Psoas muscle (tissue), 8 donors: ENCODE results near the gene OSBPL7. TPM values are rescaled to one million over a fixed set of nuclear protein-coding genes. Genes with fewer than 3 reads are reported as not detected.

ENCODE experiments used
- ATAC-seq, 4 donors: fragments of 200-7000 bp; cut with Tn5 transposase; one replicate each; pipeline ENCODE4 v1.9.1; 2020; ENCODE audit warnings: moderate library complexity in 3 of 4, mild to moderate bottlenecking in 2 of 4
- DNase-seq, 2 donors: peaks; one replicate each; pipeline ENCODE4 v3.0.0-alpha.2; 2020
- H3K27ac ChIP-seq: fragments of 200-600 bp; one replicate; pipeline ENCODE4 v1.8.0; 2022
- H3K27me3 ChIP-seq, 3 donors: fragments of 200-600 bp in 1 of 3; one replicate each; pipeline versions ENCODE4 v1.6.1 to v1.8.0; 2013 to 2022; ENCODE audit warnings: low read length in 2 of 3, mild to moderate bottlenecking in 2 of 3, moderate library complexity in 1 of 3; ENCODE audit not compliant: insufficient read depth in 3 of 3
- H3K36me3 ChIP-seq, 2 donors: fragments of 200-600 bp in 1 of 2; one replicate each; pipeline versions ENCODE4 v1.6.1 to v1.8.0; 2013 to 2022; ENCODE audit warnings: low read depth in 1 of 2, mild to moderate bottlenecking in 1 of 2, moderate library complexity in 1 of 2; ENCODE audit not compliant: insufficient read depth in 1 of 2
- H3K4me1 ChIP-seq: fragments of 200-600 bp; one replicate; pipeline ENCODE4 v1.8.0; 2022
- H3K4me3 ChIP-seq: fragments of 200-600 bp; one replicate; pipeline ENCODE4 v1.8.0; 2022; ENCODE audit warnings: mild to moderate bottlenecking
- H3K9me3 ChIP-seq: fragments of 200-600 bp; one replicate; pipeline ENCODE4 v1.8.0; 2022
- WGBS, 3 donors: extraction: QIAGEN DNeasy Blood & Tissue Kit; methylation state at CpG; one replicate each; pipeline versions ENCODE4 v1.1.6 to v1.1.7; 2013; 5-methylcytosine and 5-hydroxymethylcytosine counted together
- intact Hi-C, 2 donors: fragments of 100-400 bp; cut with DNase I; formaldehyde crosslinking; loops; one replicate each; pipeline versions ENCODE4 v1.11.0 to v1.14.2; 2022
- polyA plus RNA-seq, 3 donors: library from polyadenylated mRNA; stranded (reverse); fragments of 200-250 nt; gene quantifications; one replicate each; pipeline ENCODE4 v1.2.3, GENCODE V29; 2013
- total RNA-seq, 4 donors: library from RNA; stranded (reverse); fragmentation: NEBNext Ultra II Directional in 2 of 4; extraction: Animal tissue kit (Norgen Biotek cat#: 25700) in 2 of 4; gene quantifications; one replicate each; pipeline versions ENCODE4 v1.2.1 to v1.2.4, GENCODE V29; 2021 to 2023
- TF ChIP-seq, protein P1 (sequence below): fragments of 200-600 bp; IDR thresholded peaks from one replicate; pipeline ENCODE4 v1.8.0; 2022; ENCODE audit warnings: antibody characterized with exemption
- donor health status: healthy with polysubstance abuse.
- donor health status: DM: no; HTN: no; CAD: no; lungs with moderate emphysema.
- donor health status: Bipolar disorder and iron deficiency.
- donor health status: healthy.
- donor health status: DM: yes; HTN: yes; CAD: no.
- donor health status: DM: no; HTN: no; CAD: no.
- donor health status: DM: no; HTN: no; CAD: no.
- donor health status: DM: yes; HTN: yes; CAD: no.

The OSBPL7 gene
- total and polyA plus RNA-seq, 7 donors: 0.95 to 23.4 (median 2.6) TPM

DNA sequence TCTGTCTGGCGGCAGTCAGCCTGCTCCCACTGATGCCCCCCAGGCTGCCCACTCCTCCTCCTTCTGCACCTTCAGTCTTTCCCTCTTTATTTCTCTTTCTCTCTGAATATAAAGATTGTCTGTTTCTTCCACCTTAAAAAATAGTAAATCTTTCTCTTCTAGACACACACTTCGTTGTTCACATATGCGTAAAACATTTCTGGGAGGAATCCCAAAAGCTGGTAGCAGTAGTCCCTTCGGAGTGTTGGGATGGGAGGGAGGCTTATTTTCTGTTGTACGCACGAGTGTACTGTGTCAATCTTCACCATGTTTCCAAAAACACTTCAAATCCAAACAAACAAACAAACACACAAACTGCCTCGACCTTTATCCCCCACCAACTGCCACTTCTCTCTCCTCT, 9.9 kb downstream of the OSBPL7 start:
- Histone ChIP-seq H3K36me3 (peaks cover 0 to 93% of the 10 kb centered on the region in 2 donors), H3K27ac (peak overlapping the region; percentile 5)

DNA sequence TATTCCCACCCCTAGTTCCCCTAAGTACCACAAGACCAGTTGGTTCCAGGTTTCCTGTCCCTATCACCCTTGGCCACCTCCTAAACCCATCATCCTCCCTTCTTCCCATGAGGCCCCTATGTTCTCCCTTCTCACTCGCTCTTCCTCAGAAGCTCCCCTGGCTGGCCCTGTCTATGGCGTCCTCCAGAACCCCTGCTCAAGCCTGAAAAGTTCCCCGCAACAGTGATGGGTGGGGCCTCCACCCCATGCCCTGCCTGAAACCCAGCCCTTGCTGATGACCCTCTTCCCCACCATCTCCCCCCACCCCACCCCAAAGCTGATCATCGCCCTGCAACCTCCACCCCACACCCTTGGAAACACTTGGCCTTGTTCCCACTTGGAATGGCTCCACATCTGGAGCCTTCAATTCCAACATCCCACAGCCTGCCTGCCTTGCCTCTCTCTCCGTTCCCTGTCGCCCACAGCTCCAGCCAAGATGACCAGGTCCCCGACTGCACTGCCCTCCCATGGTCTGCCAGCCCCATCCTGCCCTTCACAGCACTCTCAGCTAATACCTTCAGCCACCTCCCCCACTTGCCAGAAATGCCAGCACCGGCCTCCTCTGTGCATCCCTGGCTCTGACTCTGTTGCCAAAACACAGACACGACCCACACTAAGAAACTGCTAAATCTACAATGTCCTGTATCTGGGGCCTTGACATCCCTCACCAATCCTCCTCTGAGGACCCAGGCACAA, 10.5 kb downstream of the OSBPL7 start:
- no peak for DNase-seq
- WGBS, 3 donors: 54 to 76% (median 56%) methylated on average over 9 of the region's 9 CpGs

More for the DNA sequence above, 9.9 kb downstream of the OSBPL7 start:
- WGBS, 3 donors: 62 to 82% (median 74%) methylated on average over 7 of the region's 7 CpGs
- Histone ChIP-seq H3K9me3 (no peaks in the 10 kb centered on the region), H3K4me1 (peaks cover 39% of the 10 kb centered on the region), H3K4me3 (no peak overlapping the region), H3K27me3 (no peaks in the 10 kb centered on the region)
- ATAC-seq (no peak), DNase-seq (no peak)
- TF ChIP-seq, protein P1, sequence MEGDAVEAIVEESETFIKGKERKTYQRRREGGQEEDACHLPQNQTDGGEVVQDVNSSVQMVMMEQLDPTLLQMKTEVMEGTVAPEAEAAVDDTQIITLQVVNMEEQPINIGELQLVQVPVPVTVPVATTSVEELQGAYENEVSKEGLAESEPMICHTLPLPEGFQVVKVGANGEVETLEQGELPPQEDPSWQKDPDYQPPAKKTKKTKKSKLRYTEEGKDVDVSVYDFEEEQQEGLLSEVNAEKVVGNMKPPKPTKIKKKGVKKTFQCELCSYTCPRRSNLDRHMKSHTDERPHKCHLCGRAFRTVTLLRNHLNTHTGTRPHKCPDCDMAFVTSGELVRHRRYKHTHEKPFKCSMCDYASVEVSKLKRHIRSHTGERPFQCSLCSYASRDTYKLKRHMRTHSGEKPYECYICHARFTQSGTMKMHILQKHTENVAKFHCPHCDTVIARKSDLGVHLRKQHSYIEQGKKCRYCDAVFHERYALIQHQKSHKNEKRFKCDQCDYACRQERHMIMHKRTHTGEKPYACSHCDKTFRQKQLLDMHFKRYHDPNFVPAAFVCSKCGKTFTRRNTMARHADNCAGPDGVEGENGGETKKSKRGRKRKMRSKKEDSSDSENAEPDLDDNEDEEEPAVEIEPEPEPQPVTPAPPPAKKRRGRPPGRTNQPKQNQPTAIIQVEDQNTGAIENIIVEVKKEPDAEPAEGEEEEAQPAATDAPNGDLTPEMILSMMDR: no peak
- intact Hi-C loops: no loop called here

DNA sequence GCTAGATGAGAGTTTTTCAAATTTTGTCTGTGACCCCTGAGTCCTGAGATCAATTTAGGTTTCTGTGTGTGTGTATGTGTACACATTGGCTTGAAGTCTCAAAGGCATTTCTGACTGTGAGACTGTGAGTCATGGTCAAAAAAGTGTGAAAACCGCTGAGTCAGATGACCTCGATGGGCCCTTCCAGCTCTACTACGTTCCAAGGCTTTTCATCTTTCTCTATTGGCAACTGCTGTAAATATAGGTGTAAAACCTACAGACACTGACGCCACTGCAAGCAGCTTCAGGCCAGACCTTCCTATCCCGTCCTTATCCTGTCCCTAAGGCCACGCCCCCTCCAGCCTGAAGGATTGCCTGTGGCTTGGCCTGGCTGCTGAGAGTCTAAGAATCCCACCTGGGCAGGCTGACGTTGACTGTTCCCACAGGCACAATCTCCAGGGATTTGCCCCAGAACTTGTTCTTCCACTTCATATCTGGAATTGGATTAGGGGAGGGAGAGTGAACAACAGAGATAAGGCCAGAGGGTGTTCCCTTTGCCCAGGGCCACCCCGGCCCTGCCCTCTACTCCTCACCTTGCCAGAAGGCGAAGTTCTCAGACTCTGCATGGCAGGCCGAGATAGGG, 11.3 kb downstream of the OSBPL7 start:
- WGBS, 3 donors: 54 to 77% (median 55%) methylated on average over 10 of the region's 10 CpGs
- Histone ChIP-seq H3K4me3 (no peak overlapping the region), H3K36me3 (peaks cover 0 to 81% of the 10 kb centered on the region in 2 donors), H3K27me3 (no peaks in the 10 kb centered on the region), H3K27ac (peak overlapping the region; percentile 92), H3K4me1 (peaks cover 48% of the 10 kb centered on the region), H3K9me3 (no peaks in the 10 kb centered on the region)
- intact Hi-C loops: no loop called here
- no peak for DNase-seq
- peak; percentile 33 to 57 (median 38) for ATAC-seq
- TF ChIP-seq, protein P1: no peak

More for the DNA sequence above, 10.5 kb downstream of the OSBPL7 start:
- Histone ChIP-seq H3K36me3 (peaks cover 0 to 88% of the 10 kb centered on the region in 2 donors), H3K4me3 (no peak overlapping the region), H3K4me1 (peaks cover 43% of the 10 kb centered on the region), H3K9me3 (no peaks in the 10 kb centered on the region), H3K27ac (peak overlapping the region; percentile 92), H3K27me3 (no peaks in the 10 kb centered on the region)
- TF ChIP-seq, protein P1: no peak
- intact Hi-C loops: no loop called here
- ATAC-seq: no peak

DNA sequence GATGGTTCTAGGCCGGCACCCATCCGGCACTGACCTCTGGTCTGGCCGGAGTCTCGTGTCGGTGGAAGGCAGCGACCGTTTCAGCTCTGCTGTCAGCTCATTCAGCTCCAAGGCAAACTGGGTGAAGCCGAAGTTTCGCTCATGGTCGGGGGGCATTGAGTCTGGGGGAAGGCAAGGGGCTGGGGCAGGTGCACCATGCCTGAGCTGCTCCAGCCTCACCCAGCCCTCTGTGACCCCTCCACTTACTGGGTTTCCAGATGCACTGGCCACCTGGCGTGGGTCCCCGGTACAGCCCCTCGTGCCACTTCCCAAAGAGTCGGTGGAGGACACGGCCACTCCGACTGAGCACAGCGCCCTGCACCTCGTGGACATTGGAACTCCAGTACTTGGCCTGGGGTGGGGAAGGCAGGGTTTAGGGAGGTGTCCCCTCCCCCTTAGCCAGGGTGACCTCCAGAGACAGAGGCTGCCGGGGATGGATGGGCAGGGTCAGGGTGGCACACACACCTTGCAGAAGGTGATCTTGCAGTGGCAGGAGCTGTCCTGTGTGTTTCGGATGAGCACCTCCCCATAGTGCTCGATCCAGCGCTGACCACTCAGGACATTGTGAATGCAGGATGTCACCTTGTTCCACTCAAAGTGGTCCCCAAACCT, 12.6 kb downstream of the OSBPL7 start:
- Histone ChIP-seq H3K36me3 (peaks cover 0 to 67% of the 10 kb centered on the region in 2 donors), H3K9me3 (no peaks in the 10 kb centered on the region), H3K27ac (peak overlapping the region; percentile 92), H3K4me1 (peaks cover 48% of the 10 kb centered on the region), H3K4me3 (no peak overlapping the region), H3K27me3 (no peaks in the 10 kb centered on the region)
- TF ChIP-seq, protein P1: no peak
- ATAC-seq (no peak), DNase-seq (no peak)
- WGBS, 3 donors: 88 to 96% (median 94%) methylated on average over 22 of the region's 22 CpGs
- intact Hi-C loops: loop anchor here in 1 of 2 donors (5.0 to 10.0 kb wide), 2 partner anchors 112 to 144 kb away; no protein-coding TSS in a partner anchor
